IMR-90 (cell line): ENCODE results near the gene EVA1C. TPM values are rescaled to one million over a fixed set of nuclear protein-coding genes. Genes with fewer than 3 reads are reported as not detected.

ENCODE experiments used
- ATAC-seq: fragments of 200-7000 bp; cut with Tn5 transposase; 2 replicates; pipeline ENCODE4 v1.9.1; 2020; ENCODE audit warnings: low read depth, mild to moderate bottlenecking, moderate library complexity
- BruUV-seq: library from RNA; stranded (reverse); fragments of 400-500 nt; replicated peaks from 2 replicates; lab custom pipeline; 2021; lab: Mats Ljungman, UMichigan
- CTCF ChIA-PET: fragments of 300-600 bp; formaldehyde crosslinking; extraction: SDS; loops from one replicate; lab custom pipeline; 2021; ENCODE audit warnings: antibody characterized with exemption; lab: Yijun Ruan, JAX
- POLR2A ChIA-PET: fragments of 300-600 bp; sonication (Branson Sonifier 250); formaldehyde crosslinking; loops from one replicate; lab custom pipeline; 2022; ENCODE audit warnings: antibody characterized with exemption; ENCODE audit not compliant: unreplicated experiment; lab: Charles Lee
- DNase-seq: peaks from one replicate; pipeline ENCODE4 v3.0.0; 2013
- H2AFZ ChIP-seq: replicated peaks from 2 replicates; pipeline ENCODE3; 2013; ENCODE audit warnings: low read length, mild to moderate bottlenecking; ENCODE audit not compliant: poor library complexity
- H2AK5ac ChIP-seq: 2 replicates; pipeline ENCODE4 v1.6.1; 2013; ENCODE audit warnings: low read depth, low read length, inconsistent platforms
- H2AK9ac ChIP-seq: replicated peaks from 2 replicates; pipeline ENCODE3; 2013; ENCODE audit warnings: mild to moderate bottlenecking, low read depth, low read length, moderate library complexity; ENCODE audit not compliant: poor library complexity
- H2BK120ac ChIP-seq: 2 replicates; pipeline ENCODE4 v1.6.1; 2013; ENCODE audit warnings: low read depth, low read length, inconsistent platforms
- H2BK15ac ChIP-seq: 3 replicates; pipeline ENCODE4 v1.6.1; 2013; ENCODE audit warnings: low read depth, low read length, inconsistent platforms
- H2BK20ac ChIP-seq: 2 replicates; pipeline ENCODE4 v1.6.1; 2013; ENCODE audit warnings: low read depth, mild to moderate bottlenecking, inconsistent platforms, low read length, moderate library complexity
- H2BK5ac ChIP-seq: 2 replicates; pipeline ENCODE4 v1.6.1; 2013; ENCODE audit warnings: mild to moderate bottlenecking, low read depth, low read length, inconsistent platforms; ENCODE audit not compliant: poor library complexity, severe bottlenecking
- H3K14ac ChIP-seq: replicated peaks from 2 replicates; pipeline ENCODE4 v1.6.1; 2013; ENCODE audit warnings: low read depth, low read length, inconsistent platforms
- H3K18ac ChIP-seq: 2 replicates; pipeline ENCODE4 v1.6.1; 2013; ENCODE audit warnings: low read depth, low read length, control low read depth
- H3K23ac ChIP-seq: 2 replicates; pipeline ENCODE4 v1.6.1; 2013; ENCODE audit warnings: low read depth, low read length, inconsistent platforms
- H3K27ac ChIP-seq: 2 replicates; pipeline ENCODE4 v1.5.1; 2013; ENCODE audit warnings: mild to moderate bottlenecking, control low read depth, low read length; ENCODE audit not compliant: insufficient read depth
- H3K27me3 ChIP-seq: 2 replicates; pipeline ENCODE4 v1.6.1; 2013; ENCODE audit warnings: low read length; ENCODE audit not compliant: control insufficient read depth, insufficient read depth
- H3K36me3 ChIP-seq: 2 replicates; pipeline ENCODE4 v1.6.1; 2013; ENCODE audit warnings: low read length, mixed read lengths; ENCODE audit not compliant: control insufficient read depth, insufficient read depth
- H3K4ac ChIP-seq: 2 replicates; pipeline ENCODE4 v1.6.1; 2013; ENCODE audit warnings: low read depth, low read length, inconsistent platforms
- H3K4me1 ChIP-seq: 2 replicates; pipeline ENCODE4 v1.6.1; 2013; ENCODE audit warnings: low read length, mixed read lengths; ENCODE audit not compliant: control insufficient read depth, insufficient read depth
- H3K4me2 ChIP-seq: 2 replicates; pipeline ENCODE4 v1.6.1; 2013; ENCODE audit warnings: low read depth, mild to moderate bottlenecking, control low read depth, low read length, moderate library complexity
- H3K4me3 ChIP-seq: 2 replicates; pipeline ENCODE4 v1.5.1; 2013; ENCODE audit warnings: low read depth, mild to moderate bottlenecking, control low read depth, low read length, moderate library complexity; ENCODE audit not compliant: insufficient read depth
- H3K56ac ChIP-seq: 2 replicates; pipeline ENCODE4 v1.6.1; 2013; ENCODE audit warnings: low read length, inconsistent platforms; ENCODE audit not compliant: insufficient read depth; ENCODE audit errors: extremely low read depth
- H3K79me1 ChIP-seq, 2 experiments: 2 replicates each; pipeline ENCODE4 v1.6.1; 2013; ENCODE audit warnings: low read length in 2 of 2, inconsistent platforms in 1 of 2, low read depth in 1 of 2
- H3K9ac ChIP-seq: 2 replicates; pipeline ENCODE4 v1.6.1; 2013; ENCODE audit warnings: low read depth, low read length, control low read depth
- H3K9me1 ChIP-seq: 2 replicates; pipeline ENCODE4 v1.6.1; 2013; ENCODE audit warnings: low read length, inconsistent platforms; ENCODE audit not compliant: insufficient read depth
- H3K9me3 ChIP-seq: 2 replicates; pipeline ENCODE4 v1.6.1; 2013; ENCODE audit warnings: low read length; ENCODE audit not compliant: control insufficient read depth, insufficient read depth
- H4K20me1 ChIP-seq: 2 replicates; pipeline ENCODE4 v1.6.1; 2013; ENCODE audit warnings: low read length, inconsistent platforms; ENCODE audit not compliant: insufficient read depth
- H4K5ac ChIP-seq: 2 replicates; pipeline ENCODE4 v1.6.1; 2013; ENCODE audit warnings: mild to moderate bottlenecking, low read depth, low read length, control low read depth
- H4K8ac ChIP-seq, 2 experiments: 2 replicates each; pipeline ENCODE4 v1.6.1; 2013; ENCODE audit warnings: low read depth in 2 of 2, low read length in 2 of 2, control low read depth in 1 of 2, inconsistent platforms in 1 of 2
- H4K91ac ChIP-seq: 2 replicates; pipeline ENCODE4 v1.6.1; 2013; ENCODE audit warnings: low read depth, low read length, inconsistent platforms; ENCODE audit not compliant: insufficient read depth
- BHLHE40 ChIP-seq: fragments of 150-350 bp; IDR thresholded peaks from 2 replicates; pipeline ENCODE4 v1.6.1; 2016; ENCODE audit warnings: mild to moderate bottlenecking, low read depth, low read length
- CEBPB ChIP-seq: IDR thresholded peaks from 2 replicates; pipeline ENCODE4 v1.6.1; 2012; ENCODE audit warnings: low read depth, low read length, improper control_type of control experiment
- CTCF ChIP-seq: conservative IDR thresholded peaks from 2 replicates; pipeline ENCODE4 v1.5.1; 2012; ENCODE audit warnings: mild to moderate bottlenecking, low read depth, low read length, improper control_type of control experiment
- ELK1 ChIP-seq: fragments of 150-350 bp; IDR thresholded peaks from 2 replicates; pipeline ENCODE4 v1.6.1; 2016; ENCODE audit warnings: low read depth, mild to moderate bottlenecking, low read length, moderate library complexity, borderline replicate concordance
- FOS ChIP-seq: fragments of 150-350 bp; IDR thresholded peaks from 2 replicates; pipeline ENCODE4 v1.6.1; 2016; ENCODE audit warnings: low read depth, low read length
- MAFK ChIP-seq: IDR thresholded peaks from 2 replicates; pipeline ENCODE4 v1.6.1; 2012; ENCODE audit warnings: low read depth, low read length, improper control_type of control experiment
- MXI1 ChIP-seq: IDR thresholded peaks from 2 replicates; pipeline ENCODE4 v1.6.1; 2012; ENCODE audit warnings: low read depth, mild to moderate bottlenecking, low read length, moderate library complexity, borderline replicate concordance
- RAD21 ChIP-seq: IDR thresholded peaks from 2 replicates; pipeline ENCODE4 v1.6.1; 2012; ENCODE audit warnings: low read length, improper control_type of control experiment
- SMC3 ChIP-seq: fragments of 150-350 bp; IDR thresholded peaks from 2 replicates; pipeline ENCODE4 v1.6.1; 2016; ENCODE audit warnings: low read depth, mild to moderate bottlenecking, antibody characterized with exemption, low read length, moderate library complexity
- WGBS, 2 experiments: methylation state at CpG; one replicate each; pipeline versions ENCODE4 v1.1.5 to v1.1.7; 2013; ENCODE audit warnings: missing lambda C conversion rate in 2 of 2; ENCODE audit not compliant: insufficient read length in 1 of 2; ENCODE audit errors: extremely low coverage in 2 of 2; 5-methylcytosine and 5-hydroxymethylcytosine counted together
- dilution Hi-C: fragments of 300-500 bp; cut with HindIII; formaldehyde crosslinking; loops from one replicate; pipeline ENCODE4 v1.14.3; 2018; ENCODE audit warnings: low sequenced_read_pairs; ENCODE audit not compliant: unreplicated experiment
- in situ Hi-C: fragments of 300-500 bp; cut with MboI; formaldehyde crosslinking; loops from 3 replicates; pipeline ENCODE4 v1.14.3; 2019; ENCODE audit warnings: low sequenced_read_pairs, inconsistent platforms, mixed read lengths
- intact Hi-C: fragments of 100-400 bp; cut with micrococcal nuclease; formaldehyde crosslinking; loops from 2 replicates; pipeline ENCODE4 v1.10.0; 2022
- polyA plus RNA-seq, 3 experiments: library from polyadenylated mRNA; depleted of rRNA; stranded (reverse); fragments of >200 nt; gene quantifications; 2 replicates each; pipeline ENCODE4 v1.2.3, GENCODE V29; 2012; ENCODE audit warnings: low replicate concordance in 1 of 3
- total RNA-seq: library from RNA; depleted of rRNA; stranded (reverse); fragments of >200 nt; gene quantifications from 2 replicates; pipeline ENCODE4 v1.2.3, GENCODE V29; 2012
- TF ChIP-seq, protein P1 (sequence below): fragments of 150-350 bp; IDR thresholded peaks from 2 replicates; pipeline ENCODE4 v1.6.1; 2017; ENCODE audit warnings: mild to moderate bottlenecking, antibody characterized with exemption, low read length, low read depth

The EVA1C gene
- total and polyA plus RNA-seq, 2 of the 4 experiments (the other 2 are of a cell fraction), result 0.72 to 1.1 TPM

- peaks cover 62% of the 10 kb centered on the region for H3K36me3 ChIP-seq
- dilution Hi-C loops, result no loop called here
- 100% methylated on average over 2 of the region's 4 CpGs; no CpG with 5 or more reads in 1 of the 2 experiments for WGBS, 2 experiments
- H3K23ac ChIP-seq, result no peak overlapping the region
- no peak overlapping the region for H3K27ac ChIP-seq
- H2BK20ac ChIP-seq, result no peak overlapping the region
- no peak for ATAC-seq
- H2AK9ac ChIP-seq, result no peak overlapping the region
- no peak overlapping the region for H3K4me2 ChIP-seq
- H3K18ac ChIP-seq, result no peak overlapping the region
- no peak overlapping the region for H4K91ac ChIP-seq
- no peaks in the 10 kb centered on the region for H3K9me1 ChIP-seq
- H2BK15ac ChIP-seq, result no peak overlapping the region
- no peak overlapping the region for H3K4ac ChIP-seq
- no peaks in the 10 kb centered on the region for H3K9me3 ChIP-seq
- H3K14ac ChIP-seq, result no peak overlapping the region
- H3K56ac ChIP-seq, result no peak overlapping the region
- no peak overlapping the region for H2AFZ ChIP-seq
- TF ChIP-seq CEBPB (no peak), BHLHE40 (no peak), RAD21 (no peak), MXI1 (no peak), MAFK (no peak), CTCF (no peak), FOS (no peak), SMC3 (no peak), ELK1 (no peak)
- TF ChIP-seq, protein P1, sequence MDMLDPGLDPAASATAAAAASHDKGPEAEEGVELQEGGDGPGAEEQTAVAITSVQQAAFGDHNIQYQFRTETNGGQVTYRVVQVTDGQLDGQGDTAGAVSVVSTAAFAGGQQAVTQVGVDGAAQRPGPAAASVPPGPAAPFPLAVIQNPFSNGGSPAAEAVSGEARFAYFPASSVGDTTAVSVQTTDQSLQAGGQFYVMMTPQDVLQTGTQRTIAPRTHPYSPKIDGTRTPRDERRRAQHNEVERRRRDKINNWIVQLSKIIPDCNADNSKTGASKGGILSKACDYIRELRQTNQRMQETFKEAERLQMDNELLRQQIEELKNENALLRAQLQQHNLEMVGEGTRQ, result no peak
- H3K79me1 ChIP-seq, result peaks cover 19 to 26% of the 10 kb centered on the region in 2 experiments
- no peak overlapping the region for H2AK5ac ChIP-seq
- no peak overlapping the region for H3K4me3 ChIP-seq
- CTCF ChIA-PET, result no interaction called here
- no peak overlapping the region for H2BK120ac ChIP-seq
- BruUV-seq, result no TSS peak
- no peak overlapping the region for H4K5ac ChIP-seq
- in situ Hi-C loops, result no loop called here
- intact Hi-C loops, result no loop called here
- no peak overlapping the region for H3K9ac ChIP-seq
- H3K27me3 ChIP-seq, result no peaks in the 10 kb centered on the region
- no peak overlapping the region for H4K8ac ChIP-seq
- no peaks in the 10 kb centered on the region for H4K20me1 ChIP-seq
- no peak for DNase-seq
- H3K4me1 ChIP-seq, result peaks cover 6% of the 10 kb centered on the region; the same call in 1 of the 2 replicates
- POLR2A ChIA-PET, result no interaction called here
- no peak overlapping the region for H2BK5ac ChIP-seq
Measured at GRCh38 chr21:32366191-32366590, 46.3 kb upstream of the EVA1C start.
